Cerebellar cortex (tissue), 1 donor: Measurements from ENCODE around the gene HIGD1C.
"Not testable (repeated sequence)": the region's sequence is repeated elsewhere in the genome, so short reads cannot be mapped to it uniquely, and the experiment has no call there.

ENCODE experiments used
- DNase-seq: peaks from one replicate; pipeline ENCODE4 v3.0.0-alpha.2; 2015; ENCODE audit warnings: low spot score

HIGD1C gene

DNA sequence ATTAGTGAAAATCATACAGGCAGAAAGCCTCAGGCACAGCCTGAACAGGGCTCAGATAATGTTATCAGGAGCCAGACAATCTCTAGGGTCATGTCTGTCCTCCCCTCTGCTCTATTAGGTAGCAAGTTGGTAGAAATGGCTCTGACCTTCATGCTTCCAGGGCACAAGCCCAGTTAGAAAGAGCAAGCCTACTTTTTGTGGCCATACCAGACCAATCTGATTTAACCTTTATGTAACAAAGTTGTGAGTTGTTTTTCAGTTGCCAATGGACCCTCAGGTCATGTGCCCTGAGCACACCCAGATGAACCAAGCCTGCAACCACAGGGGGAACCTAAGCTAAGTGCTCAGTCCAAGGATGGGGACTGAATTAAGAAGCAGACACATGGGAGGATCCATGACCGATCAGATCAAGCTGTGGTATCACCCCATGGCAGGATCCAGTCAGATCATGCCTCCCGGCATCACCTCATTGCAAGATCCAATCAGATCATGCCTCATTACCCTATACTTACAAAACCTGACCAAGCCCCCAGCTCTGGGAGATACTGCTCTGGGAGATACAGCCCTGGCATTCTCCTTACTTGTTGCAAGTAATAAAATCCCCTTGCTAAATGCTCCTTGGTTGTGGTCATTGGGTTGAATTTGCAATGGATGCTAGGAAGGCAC is 18.8 kb upstream of the HIGD1C start:
- DNase-seq: no peak

DNA sequence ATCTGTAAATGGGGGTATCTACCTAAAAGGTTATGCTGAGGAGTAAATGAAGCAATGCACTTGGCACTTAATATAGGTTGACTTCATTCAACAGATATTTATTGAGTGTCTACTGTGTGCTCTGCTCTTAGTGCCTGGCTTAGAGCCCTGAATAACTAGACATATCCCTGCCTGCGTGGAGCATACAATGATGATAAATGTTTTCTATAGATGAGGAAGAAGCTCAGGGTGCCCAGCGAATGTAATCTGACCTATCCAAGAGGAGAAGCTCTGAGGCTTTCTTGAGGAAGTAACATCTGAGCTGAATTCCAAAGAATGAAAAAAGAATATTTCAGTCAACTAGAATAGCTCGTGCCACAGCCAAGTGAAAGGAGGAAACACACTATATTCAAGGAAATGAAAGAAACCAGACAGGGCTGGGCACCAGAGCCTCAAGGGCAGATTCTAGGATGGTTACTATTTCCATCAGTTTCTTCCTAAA is 17.9 kb upstream of the HIGD1C start:
- DNase-seq: no peak

- no peak for DNase-seq
Measured at GRCh38 chr12:50934981-50935807, 17.1 kb upstream of the HIGD1C start.

DNA sequence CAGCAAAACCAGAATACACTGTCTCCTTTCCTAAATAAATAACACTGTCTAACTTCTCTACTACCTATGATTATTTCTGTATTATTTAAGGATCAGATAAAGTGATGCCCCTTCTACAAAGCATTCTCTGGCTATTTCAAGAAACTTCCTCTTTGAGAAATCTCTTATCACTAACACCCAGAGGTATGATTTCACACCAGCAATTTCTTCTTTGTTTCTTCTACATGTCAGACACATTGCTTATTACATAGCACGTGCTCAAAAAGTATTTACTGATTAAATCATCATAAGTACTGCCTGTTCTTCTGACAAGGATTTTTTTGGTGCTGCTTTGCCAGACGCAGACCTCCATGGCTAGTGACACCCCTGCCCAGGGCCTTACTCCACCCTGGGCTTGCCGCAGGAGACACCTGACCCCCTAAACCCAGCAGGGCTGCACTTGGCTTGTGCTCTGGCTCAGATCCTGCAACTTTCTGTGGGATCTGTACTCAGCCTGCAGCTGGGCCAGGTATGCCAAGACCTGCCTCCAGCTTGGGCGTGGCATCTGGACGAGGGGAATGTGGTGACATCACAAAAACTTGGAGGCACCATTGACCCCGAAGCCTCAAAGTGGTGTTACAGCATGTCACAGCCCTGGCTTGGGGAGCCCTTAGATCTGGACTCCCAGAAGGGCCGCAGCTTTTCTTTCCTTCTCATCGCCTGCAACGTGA is 15.4 kb upstream of the HIGD1C start:
- no peak for DNase-seq

GRCh38 chr12:50937653-50938052 is 14.7 kb upstream of the HIGD1C start:
- DNase-seq: no peak

DNA sequence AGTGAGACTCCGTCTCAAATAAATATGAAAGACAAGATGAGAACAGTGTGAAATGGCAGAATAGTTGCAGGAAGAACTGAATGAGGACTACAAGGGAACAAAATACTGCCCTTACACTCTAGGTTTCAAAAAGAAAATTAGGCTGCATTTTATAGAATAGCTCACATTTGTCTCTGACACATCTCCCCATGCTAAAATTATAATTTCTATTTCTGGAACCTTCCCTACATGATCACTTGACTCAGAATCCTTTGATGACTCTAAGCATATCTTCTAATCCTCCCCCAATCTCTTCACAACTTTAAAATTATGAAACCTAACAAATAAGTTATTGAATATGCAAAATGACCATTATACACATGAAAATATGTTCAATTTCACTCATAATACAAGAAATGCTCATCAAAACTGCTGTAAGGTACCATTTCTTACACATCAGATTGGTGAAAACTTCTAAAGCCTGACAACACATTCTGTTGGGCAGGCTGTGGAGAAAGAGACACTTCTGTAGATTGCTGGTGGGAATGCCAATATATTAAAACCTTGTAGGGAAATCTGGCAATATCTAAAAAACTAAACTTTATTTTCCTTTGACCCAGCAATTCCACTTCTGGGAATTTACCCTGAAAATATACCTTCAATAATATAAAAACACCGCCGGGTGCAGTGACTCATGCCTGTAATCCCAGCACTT is 4.3 kb upstream of the HIGD1C start:
- DNase-seq: no peak

DNA sequence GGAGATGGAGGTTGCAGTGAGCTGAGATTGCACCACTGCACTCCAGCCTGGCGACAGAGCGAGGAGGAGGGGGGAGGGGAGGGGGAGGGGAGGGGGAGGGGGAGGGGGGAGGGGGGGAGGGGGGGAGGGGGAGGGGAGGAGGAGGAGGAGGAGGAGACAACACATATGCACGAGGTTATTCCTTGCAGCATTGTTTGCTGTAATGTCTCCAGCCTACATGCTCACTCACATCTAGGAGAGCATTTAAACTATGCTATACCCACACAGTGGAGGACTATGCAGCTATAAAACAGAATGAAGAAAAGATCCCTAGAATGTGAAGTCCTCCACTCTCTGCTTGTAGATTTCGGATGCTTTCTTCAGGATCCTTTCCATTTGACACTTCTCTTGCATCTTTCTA is 3.5 kb upstream of the HIGD1C start:
- DNase-seq: no peak

- no peak for DNase-seq
Measured at GRCh38 chr12:50949801-50950302, 2.5 kb upstream of the HIGD1C start.

DNA sequence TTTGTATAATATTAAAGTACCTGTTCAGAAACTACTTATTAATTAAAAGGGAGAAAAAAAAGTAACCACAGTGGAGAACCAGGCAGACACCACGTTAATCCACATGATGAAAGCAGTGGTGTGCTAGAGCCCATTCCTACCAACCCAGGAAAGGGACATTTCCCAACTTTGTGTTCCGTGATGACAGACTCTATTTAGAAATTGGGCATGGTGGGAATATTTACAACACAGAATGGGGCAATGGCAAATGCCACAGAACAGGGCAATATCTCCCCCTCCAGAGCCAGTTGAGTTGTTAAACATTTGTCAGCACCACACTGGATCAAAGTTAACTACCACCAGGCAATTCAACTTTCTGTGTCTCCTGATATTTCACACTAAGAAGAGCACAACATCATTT is 1.2 kb upstream of the HIGD1C start:
- DNase-seq: no peak

GRCh38 chr12:50953047-50953446 is 703 bp downstream of the HIGD1C start:
- no peak for DNase-seq

DNA sequence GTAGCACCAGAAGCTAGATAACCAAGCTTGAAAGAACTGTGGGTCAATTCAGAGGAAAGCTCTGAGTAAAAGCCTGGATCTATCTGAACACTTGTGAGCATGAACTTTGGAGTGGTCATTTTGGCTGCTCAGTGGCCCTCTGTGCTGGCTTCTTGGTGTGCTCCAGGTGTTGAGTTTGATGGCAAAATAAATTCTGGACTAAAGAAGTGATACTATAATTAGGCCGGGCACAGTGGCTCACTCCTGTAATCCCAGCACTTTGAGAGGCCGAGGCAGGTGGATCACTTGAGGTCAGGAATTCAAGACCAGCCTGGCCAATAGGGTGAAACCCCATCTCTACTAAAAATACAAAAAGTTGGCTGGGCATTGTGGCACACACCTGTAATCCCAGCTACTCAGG is 2.4 kb downstream of the HIGD1C start:
- not testable (repeated sequence) for DNase-seq

DNA sequence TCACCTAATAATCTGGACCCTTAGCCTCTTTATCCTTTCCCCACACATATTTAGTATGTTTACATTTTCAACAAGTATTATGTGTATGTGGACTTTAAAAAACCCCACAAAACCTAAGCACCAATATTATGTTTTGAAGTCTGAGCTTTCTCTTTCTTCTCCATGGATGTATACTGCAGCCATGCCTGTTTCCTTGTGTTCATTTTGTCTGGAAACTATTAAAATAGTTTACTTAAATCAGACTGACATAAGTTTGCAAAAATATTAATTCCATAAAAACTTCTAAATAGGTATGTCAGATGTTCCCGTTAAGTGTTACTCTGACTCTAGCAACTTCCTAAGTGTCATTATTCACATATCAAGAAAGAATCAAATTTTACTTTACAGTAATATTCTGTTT is 2.9 kb downstream of the HIGD1C start:
- DNase-seq: no peak

DNA sequence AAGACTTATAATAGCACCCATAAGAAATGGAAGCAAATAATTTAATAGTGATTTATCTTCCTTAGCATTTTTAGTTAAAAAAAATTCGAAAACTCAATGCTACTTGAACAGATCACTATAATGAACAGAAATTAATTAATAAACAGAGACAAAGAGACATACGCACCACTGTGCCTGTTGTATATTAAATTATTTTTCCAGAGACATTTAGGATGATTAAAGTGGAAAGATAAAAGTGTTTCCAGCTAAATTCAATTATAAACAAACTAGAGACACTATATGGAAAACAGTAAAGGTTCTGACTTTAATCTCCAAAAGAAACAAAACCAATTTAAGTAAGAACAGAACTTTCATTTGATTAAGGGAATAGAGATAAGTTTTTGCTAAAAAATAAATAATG is 3.4 kb downstream of the HIGD1C start:
- no peak for DNase-seq

- DNase-seq: no peak
Measured at GRCh38 chr12:50960130-50960529, 7.8 kb downstream of the HIGD1C start.

GRCh38 chr12:50961708-50962107 is 9.4 kb downstream of the HIGD1C start:
- DNase-seq: no peak

DNA sequence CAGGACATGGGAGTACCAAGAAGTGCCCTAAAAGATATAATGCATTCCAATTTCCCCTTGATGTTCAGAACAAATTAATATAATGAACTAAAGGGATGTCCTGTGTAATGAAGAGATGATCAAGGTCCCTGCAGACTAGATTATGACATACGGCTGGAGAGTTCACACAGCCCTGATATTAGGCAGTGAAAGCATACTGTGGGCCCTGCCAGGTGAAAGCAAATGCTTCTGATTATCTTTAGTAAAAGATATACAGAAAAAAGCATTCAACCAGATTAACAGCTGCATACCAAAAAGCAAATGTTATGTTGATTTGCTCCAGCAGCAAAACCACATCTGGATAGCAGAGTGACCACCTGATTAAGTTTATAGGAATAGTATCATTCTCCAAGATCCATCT is 12.1 kb downstream of the HIGD1C start:
- DNase-seq: no peak

DNA sequence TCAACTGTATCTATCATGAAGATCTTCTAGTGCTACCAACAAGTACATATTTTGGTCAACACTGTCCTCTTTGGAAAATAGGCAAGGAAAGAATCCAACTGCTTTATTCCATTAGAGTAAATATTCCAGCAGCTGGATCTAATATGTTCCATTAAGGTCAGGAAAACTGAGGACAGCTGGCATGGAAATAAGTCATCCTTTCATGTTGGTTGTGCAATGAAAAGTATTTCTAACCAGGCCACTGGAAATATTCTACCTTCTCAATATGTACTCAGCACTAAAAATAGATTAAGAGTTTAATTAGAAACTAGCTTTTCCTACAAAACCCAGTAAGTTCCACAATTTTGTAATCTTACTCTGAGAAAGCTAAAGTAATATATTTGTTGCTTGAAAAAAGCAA is 19.6 kb downstream of the HIGD1C start:
- DNase-seq: no peak

GRCh38 chr12:50979369-50980052 is 27.2 kb downstream of the HIGD1C start:
- no peak for DNase-seq

DNA sequence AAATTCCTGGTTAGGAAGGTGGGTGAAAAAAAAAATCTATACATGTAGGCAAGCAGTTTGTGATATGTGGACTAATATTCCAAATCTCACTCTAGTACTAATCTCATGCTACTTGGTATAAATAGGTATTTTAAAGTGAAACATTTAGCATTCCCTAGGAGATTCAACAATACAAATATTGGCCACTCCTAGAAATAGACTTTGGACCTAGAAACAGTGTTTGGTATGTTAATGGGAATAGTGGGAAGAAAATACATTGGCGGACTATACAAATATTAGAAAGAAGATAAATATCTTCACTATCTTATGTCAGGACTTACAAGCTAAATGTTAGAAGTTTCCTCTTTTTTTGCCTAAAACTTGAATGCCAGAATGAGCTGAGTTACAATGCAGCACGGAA is 28.2 kb downstream of the HIGD1C start:
- no peak for DNase-seq

DNA sequence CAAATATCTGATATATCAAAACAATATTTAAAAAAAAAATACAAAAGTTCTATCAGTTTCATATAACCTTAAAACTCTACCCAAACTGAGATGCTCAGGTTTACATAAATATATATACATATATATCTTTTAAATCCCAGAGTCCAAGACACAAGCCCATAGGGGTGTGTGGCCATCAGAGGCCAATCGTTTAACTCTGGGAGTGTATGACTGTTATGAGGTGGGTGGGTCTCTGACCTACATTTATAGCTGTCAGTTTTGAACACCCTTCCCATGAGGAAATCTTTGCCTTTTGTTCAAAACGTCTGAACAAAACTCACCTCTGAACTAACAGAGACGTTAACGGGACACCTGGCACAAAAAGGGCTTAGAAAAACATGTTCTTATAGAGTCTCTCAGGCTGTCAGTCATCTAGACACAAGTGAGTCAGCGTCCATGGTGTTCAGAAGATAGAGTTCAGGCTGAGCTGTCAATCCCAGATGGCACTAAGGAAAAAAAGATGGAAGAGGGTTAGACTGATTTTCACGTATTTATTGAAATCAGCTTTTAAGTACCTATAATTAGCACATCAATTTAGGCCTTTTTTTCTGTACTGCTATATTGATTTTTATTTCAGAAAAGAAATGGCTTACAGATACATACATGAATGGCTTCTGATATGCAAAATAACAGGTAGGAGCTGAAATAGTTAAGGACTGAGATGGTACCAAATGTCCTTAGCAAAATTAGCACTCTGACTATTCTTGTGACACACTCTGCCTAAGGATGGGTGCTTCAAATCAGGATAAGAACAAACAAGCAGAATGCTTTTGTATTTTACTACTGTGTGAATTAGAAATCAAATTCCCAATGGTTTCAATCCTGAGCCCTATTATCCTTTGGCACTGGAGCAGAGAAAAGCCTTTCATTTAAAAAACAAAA is 29.2 kb downstream of the HIGD1C start:
- DNase-seq: no peak
